HG02623 (cell line): Measurements from ENCODE around the gene RTTN.
A peak's percentile ranks its signal among the peaks of the same experiment; 100 is the strongest.
"Not testable (repeated sequence)": the region's sequence is repeated elsewhere in the genome, so short reads cannot be mapped to it uniquely, and the experiment has no call there.

Source experiments
- ATAC-seq: cut with Tn5 transposase; IDR thresholded peaks from one replicate; pipeline ENCODE4 v1.9.1; 2021; ENCODE audit warnings: moderate library complexity; ENCODE audit not compliant: unreplicated experiment

Gene RTTN

DNA sequence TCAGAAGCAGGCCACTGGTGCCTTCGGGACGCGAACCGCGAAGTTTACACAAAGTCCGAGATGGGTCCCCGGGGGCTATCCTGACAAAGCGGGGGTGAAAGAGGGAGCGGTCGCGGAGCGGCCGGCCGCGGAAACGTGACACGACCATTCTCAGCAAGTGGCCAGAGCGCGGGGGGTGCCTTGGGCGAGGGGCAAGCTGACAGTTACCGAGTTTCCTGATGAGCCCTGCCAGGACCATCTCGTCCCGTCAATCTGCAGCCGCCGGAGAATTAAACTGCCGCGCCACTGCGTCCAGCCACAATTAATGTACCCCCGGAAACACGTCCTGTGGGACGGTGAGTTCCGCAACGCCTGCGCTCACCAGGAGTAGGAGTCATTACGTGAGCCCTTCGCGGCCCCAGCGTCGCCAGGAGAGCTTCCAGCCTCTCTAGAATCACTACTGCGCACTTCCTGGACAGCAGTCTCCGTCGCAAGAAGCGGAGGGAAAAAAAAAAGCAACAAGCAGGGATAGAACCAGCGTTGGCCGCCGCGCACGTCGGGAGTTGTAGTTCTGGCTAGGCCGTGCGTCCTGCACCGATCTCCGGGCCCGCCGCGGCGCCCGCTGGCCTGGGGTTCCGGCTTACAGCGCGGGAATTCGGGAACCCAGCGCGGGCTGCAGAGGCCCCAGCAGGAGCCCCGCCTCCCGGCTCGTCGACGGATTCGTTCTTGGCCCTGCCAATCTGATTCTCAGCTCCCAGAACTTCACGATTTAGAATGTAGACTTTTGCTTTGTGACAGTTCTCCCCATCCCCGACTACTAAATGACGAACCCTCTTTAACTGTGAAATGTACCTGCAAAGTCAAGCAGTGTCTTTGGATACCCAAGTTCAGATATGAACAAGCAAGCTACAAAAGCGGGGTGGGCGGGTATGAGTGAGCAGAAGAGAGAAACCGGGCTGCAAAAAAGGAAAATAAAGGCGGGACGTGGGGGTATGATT is at the start of gene RTTN:
Gene RTTN, minus strand, starts transcription at position 267 of the 977 bp plus-strand sequence. Its CDS starts 29 bp downstream, at position 238.
- ATAC-seq: peak; percentile 97

DNA sequence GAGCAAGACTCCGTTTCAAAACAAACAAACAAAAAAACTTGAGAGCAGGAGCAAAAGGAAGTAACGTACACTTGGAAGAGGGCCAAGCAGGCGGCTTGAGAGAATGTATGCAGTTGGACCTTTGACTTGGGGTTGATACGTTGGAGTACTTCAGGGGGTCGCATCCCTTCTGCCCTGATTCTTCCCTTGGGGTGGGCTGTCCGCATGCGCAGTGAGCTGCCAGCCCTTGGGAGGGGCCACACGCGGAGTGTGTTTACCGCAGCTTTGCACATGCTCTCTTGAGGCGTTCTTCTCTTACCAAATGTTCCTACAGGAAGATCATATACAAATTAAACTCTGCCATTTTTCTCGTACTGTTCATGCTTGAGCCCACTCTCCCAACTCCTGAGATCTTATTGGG is 45.3 kb upstream of the RTTN start:
- ATAC-seq: no peak

- ATAC-seq: not testable (repeated sequence)
Measured at GRCh38 chr18:70249861-70250260, 44.4 kb upstream of the RTTN start.

- ATAC-seq: no peak
Measured at GRCh38 chr18:70249118-70249517, 43.6 kb upstream of the RTTN start.

GRCh38 chr18:70246061-70246466 is 40.6 kb upstream of the RTTN start:
- no peak for ATAC-seq

DNA sequence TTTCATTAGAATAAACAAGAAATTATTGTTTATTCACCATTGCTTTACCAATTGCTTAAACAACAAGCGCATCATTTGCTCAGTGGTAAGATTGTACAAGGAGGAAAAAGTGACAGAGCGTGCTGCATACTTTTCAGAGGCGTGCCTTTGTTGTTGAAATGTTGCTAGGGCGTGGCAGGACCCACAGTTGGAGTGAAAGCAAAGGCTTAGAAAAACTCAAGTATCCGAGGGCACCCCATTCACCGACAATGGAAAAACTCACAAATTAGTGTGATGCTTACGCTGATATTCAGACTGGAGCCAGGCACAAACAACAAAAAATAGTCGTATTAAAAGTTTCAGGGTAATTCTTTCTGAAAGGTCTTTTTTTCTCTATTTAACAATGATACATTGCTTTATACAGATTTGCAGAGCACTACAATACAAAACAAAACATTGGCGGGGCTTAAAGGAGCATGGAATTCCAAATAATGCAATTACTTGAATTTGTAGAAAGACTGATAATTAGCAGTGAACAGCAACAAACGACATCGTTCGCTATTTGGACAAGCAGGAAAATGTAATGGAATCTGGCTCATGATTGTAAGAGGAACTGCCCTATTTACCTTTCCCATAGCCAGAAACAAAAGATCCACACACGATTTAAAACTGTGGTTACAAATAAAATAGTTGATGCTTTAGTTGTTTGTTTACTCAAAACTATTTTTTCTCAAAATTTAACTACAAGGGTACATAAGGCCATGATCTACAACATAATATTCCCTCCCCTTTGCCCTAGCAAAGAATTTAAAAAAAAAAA is 37.8 kb upstream of the RTTN start:
- no peak for ATAC-seq

DNA sequence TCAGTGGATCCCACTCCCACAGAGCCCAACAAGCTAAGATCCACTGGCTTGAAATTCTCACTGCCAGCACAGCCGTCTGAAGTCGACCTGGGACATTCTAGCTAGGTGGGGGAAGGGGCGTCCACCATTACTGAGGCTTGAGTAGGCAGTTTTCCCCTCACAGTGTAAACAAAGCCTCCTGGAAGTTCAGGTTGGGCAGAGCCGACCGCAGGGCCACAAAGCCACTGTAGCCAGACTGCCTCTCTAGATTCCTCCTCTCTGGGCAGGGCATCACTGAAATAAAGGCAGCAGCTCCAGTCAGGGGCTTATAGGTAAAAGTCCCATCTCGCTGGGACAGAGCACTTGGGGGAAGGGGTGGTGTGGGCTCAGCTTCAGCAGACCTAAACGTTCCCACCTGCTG is 31.4 kb upstream of the RTTN start:
- not testable (repeated sequence) for ATAC-seq

GRCh38 chr18:70235478-70235877 is 30.0 kb upstream of the RTTN start:
- ATAC-seq: no peak

- ATAC-seq: no peak
Measured at GRCh38 chr18:70234667-70235459, 29.4 kb upstream of the RTTN start.

GRCh38 chr18:70233974-70234373 is 28.5 kb upstream of the RTTN start:
- no peak for ATAC-seq

GRCh38 chr18:70232261-70232660 is 26.8 kb upstream of the RTTN start:
- no peak for ATAC-seq

GRCh38 chr18:70229639-70230038 is 24.2 kb upstream of the RTTN start:
- no peak for ATAC-seq

DNA sequence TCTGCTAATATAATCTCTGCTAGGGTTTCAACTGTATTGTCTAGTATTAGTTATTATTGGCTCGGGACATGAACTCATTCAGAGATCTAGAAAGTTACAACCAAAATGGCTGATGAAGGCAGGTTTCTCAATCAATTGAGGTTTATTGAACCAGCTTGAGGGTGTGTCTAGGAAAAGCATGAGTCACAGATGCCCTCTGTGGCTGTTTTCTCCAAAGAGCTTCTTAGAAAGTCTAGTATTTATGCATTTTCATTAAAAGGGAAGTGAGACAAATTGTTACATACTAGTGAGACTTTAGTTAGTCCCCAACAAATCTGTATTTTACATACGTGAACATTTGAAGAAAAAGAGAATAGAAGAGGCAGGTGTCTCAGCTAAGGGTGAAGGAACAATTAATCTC is 23.0 kb upstream of the RTTN start:
- no peak for ATAC-seq

DNA sequence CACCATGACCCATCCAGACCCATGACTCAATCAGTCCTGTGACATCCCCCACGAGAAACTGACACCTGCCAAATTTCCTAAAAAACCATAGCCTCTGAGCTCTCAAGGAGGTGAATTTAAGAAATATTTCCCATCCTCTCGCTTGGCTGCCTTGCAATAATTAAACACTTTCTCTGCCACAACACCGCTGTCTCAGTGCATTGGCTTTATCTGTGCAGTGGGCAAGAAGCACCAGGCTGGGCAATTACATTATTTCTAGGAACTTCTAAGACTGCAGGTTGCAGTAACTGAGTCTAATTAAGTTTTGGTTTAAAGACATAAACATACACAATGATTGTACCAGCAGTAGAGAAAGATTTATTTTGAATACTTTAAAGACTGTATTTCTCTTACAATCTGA is 22.0 kb upstream of the RTTN start:
- no peak for ATAC-seq

GRCh38 chr18:70221915-70222278 is 16.4 kb upstream of the RTTN start:
- no peak for ATAC-seq

DNA sequence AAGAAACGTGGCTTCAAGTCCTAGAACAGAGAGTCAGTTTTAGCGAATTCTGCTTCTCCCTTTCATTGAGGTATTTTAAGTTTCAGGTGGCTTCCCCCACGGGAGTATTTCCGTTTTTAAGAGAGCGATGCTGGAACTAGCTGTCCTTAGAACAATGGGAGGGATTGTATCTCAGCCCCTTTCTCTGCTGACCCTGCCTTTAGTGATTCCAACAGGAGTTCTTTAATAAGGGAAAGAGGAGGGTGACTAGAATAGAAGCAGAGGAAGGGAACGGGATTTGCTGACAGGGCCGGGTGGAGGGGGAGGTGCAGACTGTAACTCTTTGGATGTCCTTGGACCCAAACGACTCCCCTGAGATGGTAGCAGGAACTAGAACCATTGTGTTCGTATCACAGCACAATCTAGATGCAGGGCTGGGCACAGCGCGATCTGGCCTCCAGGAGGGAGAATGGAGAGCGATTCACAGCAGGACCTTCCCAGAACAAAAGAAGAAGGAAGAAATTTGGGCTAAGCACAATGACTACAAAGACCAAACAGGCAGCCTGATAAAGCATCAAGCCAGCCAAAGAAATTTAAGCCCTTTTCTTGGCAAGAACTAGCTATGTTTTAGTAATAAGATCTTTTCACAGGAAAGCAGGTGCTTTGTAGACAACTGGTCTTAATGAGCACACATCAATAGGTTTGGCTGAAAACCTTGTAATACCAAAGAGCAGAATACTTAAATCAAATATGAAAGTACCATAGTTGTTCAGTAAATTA is 15.8 kb upstream of the RTTN start:
- ATAC-seq: no peak

- no peak for ATAC-seq
Measured at GRCh38 chr18:70220628-70221027, 15.1 kb upstream of the RTTN start.

DNA sequence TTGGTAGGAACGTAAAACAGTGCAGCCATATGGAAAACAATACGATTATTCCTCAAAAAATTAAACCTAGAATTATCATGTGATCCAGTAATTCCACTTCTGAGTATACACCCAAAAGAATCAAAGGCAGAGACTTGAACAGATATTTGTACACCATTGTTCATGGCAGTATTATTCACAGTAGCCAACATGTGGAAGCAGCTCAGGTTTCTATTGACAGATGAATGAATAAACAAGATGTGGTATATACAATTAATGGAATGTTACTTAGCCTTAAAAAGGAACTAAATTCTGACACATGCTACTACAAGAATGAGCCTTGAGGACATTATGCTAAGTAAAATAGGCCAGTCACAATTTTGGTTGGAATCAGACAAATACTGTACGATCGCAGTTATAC is 14.2 kb upstream of the RTTN start:
- ATAC-seq: no peak

GRCh38 chr18:70216788-70217187 is 11.3 kb upstream of the RTTN start:
- ATAC-seq: no peak

- no peak for ATAC-seq
Measured at GRCh38 chr18:70207181-70207580, 1.7 kb upstream of the RTTN start.
